LNCAP (cell line): Measurements from ENCODE around the gene GABARAP.
A peak's percentile ranks its signal among the peaks of the same experiment; 100 is the strongest.

Experiments used
- CTCF ChIP-seq: fragments of 450-650 bp; IDR thresholded peaks from 2 replicates; pipeline ENCODE4 v1.5.1; 2017; ENCODE audit warnings: mild to moderate bottlenecking

Gene GABARAP

GRCh38 chr17:7221278-7222092 lies 20.8 kb downstream of the GABARAP start:
- no peak for TF ChIP-seq CTCF

DNA sequence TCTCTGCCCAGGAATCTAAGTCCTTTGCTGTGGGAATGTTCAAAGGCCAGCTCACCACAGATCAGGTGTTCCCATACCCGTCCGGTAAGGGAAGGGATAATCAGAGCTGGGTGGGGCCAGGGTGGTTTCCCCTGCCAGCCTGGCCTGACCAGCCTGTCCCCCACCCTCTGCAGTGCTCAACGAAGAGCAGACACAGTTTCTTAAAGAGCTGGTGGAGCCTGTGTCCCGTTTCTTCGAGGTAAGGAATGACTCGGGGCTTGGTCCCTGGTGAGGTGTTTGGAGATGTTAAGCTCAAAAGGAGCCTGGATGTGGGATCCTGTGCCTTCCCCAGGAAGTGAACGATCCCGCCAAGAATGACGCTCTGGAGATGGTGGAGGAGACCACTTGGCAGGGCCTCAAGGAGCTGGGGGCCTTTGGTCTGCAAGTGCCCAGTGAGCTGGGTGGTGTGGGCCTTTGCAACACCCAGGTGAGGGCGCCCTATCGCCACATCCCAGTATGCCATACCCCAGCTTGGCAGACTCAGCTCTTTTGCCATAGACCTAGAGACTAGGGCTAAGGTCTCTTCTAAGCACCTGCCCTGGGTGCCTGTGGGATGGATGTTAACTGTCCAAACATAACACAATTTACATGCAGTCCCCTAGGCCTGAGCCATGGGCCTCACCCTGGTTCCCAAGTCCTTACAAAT lies 21.5 kb downstream of the GABARAP start:
- peak; percentile 50; the same call in 1 of the 2 replicates for TF ChIP-seq CTCF

DNA sequence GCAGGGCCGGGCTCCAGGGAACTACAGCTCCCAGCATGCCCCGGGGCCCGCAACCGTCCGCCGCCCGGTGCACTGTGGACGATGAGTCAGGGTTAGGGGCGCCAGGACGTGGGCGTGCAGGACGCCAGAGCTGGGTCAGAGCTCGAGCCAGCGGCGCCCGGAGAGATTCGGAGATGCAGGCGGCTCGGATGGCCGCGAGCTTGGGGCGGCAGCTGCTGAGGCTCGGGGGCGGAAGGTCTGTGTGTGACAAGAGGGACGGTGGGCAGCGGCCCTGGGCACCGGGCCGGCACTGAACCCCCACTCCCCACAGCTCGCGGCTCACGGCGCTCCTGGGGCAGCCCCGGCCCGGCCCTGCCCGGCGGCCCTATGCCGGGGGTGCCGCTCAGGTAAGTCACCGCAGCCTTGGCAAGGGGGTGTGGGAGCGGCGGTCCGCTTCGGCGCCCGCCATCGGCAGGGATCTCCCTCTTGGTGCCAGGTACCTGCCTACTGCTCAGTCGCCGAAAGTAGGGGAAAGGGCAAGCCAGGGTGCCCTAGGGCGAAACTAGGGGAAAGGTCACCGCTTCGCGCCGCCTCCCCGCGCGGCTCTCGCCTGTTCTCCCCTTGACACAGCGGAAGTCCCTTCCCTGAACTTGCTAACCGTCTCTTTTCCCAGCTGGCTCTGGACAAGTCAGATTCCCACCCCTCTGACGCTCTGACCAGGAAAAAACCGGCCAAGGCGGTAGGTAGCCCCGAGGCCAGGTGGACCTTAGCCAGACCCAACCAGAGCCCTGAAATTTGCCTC lies 22.2 kb downstream of the GABARAP start, which contains the start of the genes ACADVL and DLG4:
Gene ACADVL (plus strand): TSS at position 127 of the 781 bp plus-strand sequence. CDS start 47 bp downstream, at position 174.
Gene DLG4 (minus strand): TSS at position 25 of the 781 bp plus-strand sequence.
- TF ChIP-seq CTCF = no peak

DNA sequence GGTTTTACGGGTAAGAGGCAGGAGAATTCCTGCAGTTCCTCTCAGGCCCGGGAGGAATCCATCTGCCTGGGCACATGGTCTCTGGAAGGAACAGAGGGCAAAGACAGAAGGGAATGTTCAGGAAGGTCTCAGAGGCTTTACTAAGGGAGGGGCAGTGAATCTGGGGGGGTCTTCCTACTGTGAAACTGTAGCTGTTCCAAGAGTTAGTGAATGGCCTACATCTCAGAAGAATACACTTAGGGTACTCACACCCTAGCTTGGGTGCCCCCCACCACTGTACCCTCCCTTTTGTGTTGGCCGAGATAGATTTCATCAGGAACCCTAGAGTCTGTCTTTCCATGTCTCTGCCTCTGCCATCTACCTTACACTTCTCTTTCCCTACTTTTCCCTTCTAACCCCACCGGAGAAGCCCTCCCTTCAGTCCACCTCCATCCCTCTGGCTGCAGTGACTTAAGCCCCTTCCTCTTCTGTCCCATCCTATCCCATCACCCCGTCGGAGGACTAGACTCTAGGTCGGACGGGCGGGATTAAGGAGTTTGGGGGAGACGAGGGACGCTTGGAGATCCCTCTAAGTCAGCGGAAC lies 22.9 kb downstream of the GABARAP start:
- no peak for TF ChIP-seq CTCF

DNA sequence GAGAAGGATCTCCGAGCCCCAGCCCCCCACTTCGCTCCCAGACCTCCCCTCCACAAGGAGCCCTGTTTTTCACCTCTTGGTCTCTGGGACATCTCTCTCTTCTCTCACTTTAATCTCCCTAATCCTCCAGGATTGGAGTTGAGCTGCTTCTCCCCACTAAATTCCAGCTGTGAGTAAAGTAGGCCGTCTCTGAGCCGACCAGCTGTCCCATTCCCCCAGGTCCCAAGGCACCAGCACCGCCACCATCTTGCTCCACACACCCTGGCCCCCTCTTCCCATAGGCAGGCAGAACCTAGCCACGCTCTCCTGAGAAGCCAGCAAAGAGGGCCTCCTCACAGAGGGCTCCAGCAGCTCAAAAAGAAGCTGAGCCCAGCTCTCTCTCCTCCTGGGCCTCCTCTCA lies 23.5 kb downstream of the GABARAP start:
- TF ChIP-seq CTCF = no peak

DNA sequence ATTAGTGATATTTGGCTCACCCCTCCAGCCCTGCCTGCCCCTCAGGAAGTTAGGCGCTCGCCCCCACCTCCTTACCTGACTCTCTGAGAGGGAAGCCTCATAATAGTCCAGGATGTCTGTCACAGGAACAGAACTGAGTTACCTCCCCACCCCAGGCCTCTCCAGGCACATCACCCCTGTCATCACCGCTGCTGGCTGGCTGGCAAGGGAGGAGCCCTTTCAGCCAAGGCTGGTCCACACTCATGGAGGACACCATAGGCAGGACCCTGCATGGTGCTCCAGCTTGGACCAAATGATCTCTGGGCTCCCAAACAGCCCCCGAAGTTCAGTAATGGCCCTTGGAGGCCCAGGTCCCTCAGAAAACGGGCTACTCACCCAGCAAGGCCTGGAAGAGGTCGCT lies 24.1 kb downstream of the GABARAP start:
- TF ChIP-seq CTCF = no peak
